H1 (cell line): ENCODE results near the gene MACROD2. TPM values are rescaled to one million over a fixed set of nuclear protein-coding genes. Genes with fewer than 3 reads are reported as not detected.

Experiments
- CTCF ChIA-PET: fragments of 300-600 bp; sonication (Branson Sonifier 250); formaldehyde crosslinking; loops from one replicate; lab custom pipeline; 2021; ENCODE audit not compliant: partially characterized antibody; lab: Charles Lee
- POLR2A ChIA-PET: fragments of 300-600 bp; sonication (Branson Sonifier 250); formaldehyde crosslinking; loops from one replicate; lab custom pipeline; 2021; ENCODE audit warnings: inconsistent platforms; ENCODE audit not compliant: partially characterized antibody; lab: Charles Lee
- DNase-seq, 2 experiments: peaks; one replicate each; pipeline versions ENCODE4 v3.0.0 to v3.0.0-alpha.2; 2010 to 2022; ENCODE audit warnings: low spot score in 2 of 2, low read depth in 1 of 2, mixed read lengths in 1 of 2
- FAIRE-seq: peaks from 2 replicates; lab custom pipeline; 2011; peaks lifted over from hg19 to GRCh38; lab: Jason Lieb, UNC
- H2AFZ ChIP-seq: 2 replicates; pipeline ENCODE4 v1.8.1; 2012; ENCODE audit warnings: low read length, inconsistent platforms
- H2AK5ac ChIP-seq: 2 replicates; pipeline ENCODE4 v1.6.1; 2013; ENCODE audit warnings: low read depth, low read length
- H2BK120ac ChIP-seq: replicated peaks from 2 replicates; pipeline ENCODE3; 2013; ENCODE audit warnings: low read depth, low read length, inconsistent platforms
- H2BK12ac ChIP-seq: 2 replicates; pipeline ENCODE4 v1.6.1; 2013; ENCODE audit warnings: low read depth, low read length
- H2BK15ac ChIP-seq: 2 replicates; pipeline ENCODE4 v1.6.1; 2013; ENCODE audit warnings: low read length
- H2BK20ac ChIP-seq: 2 replicates; pipeline ENCODE4 v1.6.1; 2013; ENCODE audit warnings: low read length
- H2BK5ac ChIP-seq: 2 replicates; pipeline ENCODE4 v1.6.1; 2013; ENCODE audit warnings: low read depth, low read length
- H3K14ac ChIP-seq: 2 replicates; pipeline ENCODE4 v1.6.1; 2013; ENCODE audit warnings: inconsistent platforms; ENCODE audit not compliant: insufficient read length
- H3K18ac ChIP-seq: 2 replicates; pipeline ENCODE4 v1.6.1; 2013; ENCODE audit warnings: low read length; ENCODE audit errors: extremely low read depth
- H3K23ac ChIP-seq: 2 replicates; pipeline ENCODE4 v1.6.1; 2013; ENCODE audit warnings: inconsistent platforms; ENCODE audit not compliant: insufficient read length
- H3K23me2 ChIP-seq: 2 replicates; pipeline ENCODE4 v1.6.1; 2013; ENCODE audit warnings: low read depth, low read length
- H3K27ac ChIP-seq: 2 replicates; pipeline ENCODE4 v1.6.1; 2011; ENCODE audit warnings: low read depth, low read length, inconsistent platforms
- H3K27me3 ChIP-seq, 4 experiments: replicated peaks in 1 of 4; 1 replicate in 1 of 4; 2 replicates in 3 of 4; pipeline versions ENCODE4 v1.6.1 to v1.8.1; 2011 to 2013; ENCODE audit warnings: low read length in 3 of 4, mild to moderate bottlenecking in 3 of 4, inconsistent platforms in 2 of 4, mixed read lengths in 2 of 4, moderate library complexity in 1 of 4; ENCODE audit not compliant: control insufficient read depth in 3 of 4, insufficient read depth in 3 of 4; ENCODE audit errors: extremely low read depth in 1 of 4
- H3K36me3 ChIP-seq, 4 experiments: 2 replicates each; pipeline versions ENCODE4 v1.6.1 to v1.8.1; 2011 to 2013; ENCODE audit warnings: mild to moderate bottlenecking in 4 of 4, low read length in 3 of 4, moderate library complexity in 2 of 4, control low read depth in 1 of 4, inconsistent platforms in 1 of 4; ENCODE audit not compliant: insufficient read depth in 4 of 4, control insufficient read depth in 2 of 4
- H3K4ac ChIP-seq: replicated peaks from 2 replicates; pipeline ENCODE3; 2013; ENCODE audit warnings: low read length, low read depth, mixed read lengths, inconsistent platforms; ENCODE audit not compliant: insufficient read length
- H3K4me1 ChIP-seq, 4 experiments: replicated peaks in 1 of 4; 1 replicate in 1 of 4; 2 replicates in 3 of 4; pipeline versions ENCODE4 v1.6.1 to v1.8.1; 2011 to 2013; ENCODE audit warnings: low read length in 3 of 4, inconsistent platforms in 2 of 4, mixed read lengths in 1 of 4; ENCODE audit not compliant: insufficient read depth in 4 of 4, control insufficient read depth in 3 of 4
- H3K4me2 ChIP-seq, 2 experiments: 2 replicates each; pipeline versions ENCODE4 v1.6.1 to v1.8.1; 2011 to 2013; ENCODE audit warnings: low read depth in 2 of 2, low read length in 2 of 2, control low read depth in 1 of 2, inconsistent platforms in 1 of 2, mild to moderate bottlenecking in 1 of 2; ENCODE audit not compliant: insufficient read depth in 1 of 2
- H3K4me3 ChIP-seq, 4 experiments: fragments of 200-600, 300-600 bp in 1 of 4; sonication (generic), shearing (Covaris generic), sonication (Bioruptor Twin) in 1 of 4; 2 replicates each; pipeline versions ENCODE4 v1.5.1 to v1.8.1; 2011 to 2016; ENCODE audit warnings: low read length in 4 of 4, low read depth in 3 of 4, control low read depth in 2 of 4, inconsistent platforms in 2 of 4, mild to moderate bottlenecking in 2 of 4, mixed read lengths in 1 of 4, moderate library complexity in 1 of 4; ENCODE audit not compliant: insufficient read depth in 2 of 4; ENCODE audit errors: extremely low read depth in 1 of 4
- H3K56ac ChIP-seq: replicated peaks from 2 replicates; pipeline ENCODE3; 2013; ENCODE audit warnings: low read depth, mild to moderate bottlenecking, mixed read lengths, low read length, inconsistent platforms; ENCODE audit not compliant: insufficient read length
- H3K79me1 ChIP-seq: 2 replicates; pipeline ENCODE4 v1.6.1; 2013; ENCODE audit warnings: low read depth, low read length, control low read depth
- H3K79me2 ChIP-seq, 2 experiments: 2 replicates each; pipeline versions ENCODE4 v1.6.1 to v1.8.1; 2012 to 2013; ENCODE audit warnings: low read length in 2 of 2, mild to moderate bottlenecking in 2 of 2, inconsistent platforms in 1 of 2; ENCODE audit not compliant: insufficient read depth in 2 of 2, control insufficient read depth in 1 of 2
- H3K9ac ChIP-seq, 4 experiments: replicated peaks in 1 of 4; 1 replicate in 1 of 4; 2 replicates in 3 of 4; pipeline versions ENCODE4 v1.6.1 to v1.8.1; 2011 to 2013; ENCODE audit warnings: low read depth in 3 of 4, low read length in 3 of 4, control low read depth in 2 of 4, mild to moderate bottlenecking in 2 of 4, moderate library complexity in 2 of 4, inconsistent platforms in 1 of 4; ENCODE audit errors: extremely low read depth in 1 of 4
- H3K9me3 ChIP-seq, 2 experiments: 2 replicates each; pipeline versions ENCODE4 v1.6.1 to v1.8.1; 2012 to 2013; ENCODE audit warnings: mild to moderate bottlenecking in 2 of 2, moderate library complexity in 2 of 2, control low read depth in 1 of 2, inconsistent platforms in 1 of 2, low read depth in 1 of 2, low read length in 1 of 2, mixed read lengths in 1 of 2; ENCODE audit not compliant: insufficient read depth in 2 of 2
- H4K20me1 ChIP-seq, 2 experiments: replicated peaks in 1 of 2; 2 replicates each; pipeline versions ENCODE3 to v1.8.1; 2011 to 2013; ENCODE audit warnings: inconsistent platforms in 2 of 2, low read length in 2 of 2, mild to moderate bottlenecking in 1 of 2; ENCODE audit not compliant: insufficient read depth in 2 of 2, control insufficient read depth in 1 of 2
- H4K5ac ChIP-seq: 2 replicates; pipeline ENCODE4 v1.6.1; 2013; ENCODE audit warnings: low read length, low read depth, mixed read lengths, inconsistent platforms; ENCODE audit not compliant: insufficient read length
- H4K8ac ChIP-seq: 2 replicates; pipeline ENCODE4 v1.8.0; 2013; ENCODE audit warnings: mild to moderate bottlenecking, moderate library complexity, low read length, inconsistent platforms; ENCODE audit not compliant: insufficient read depth; ENCODE audit errors: extremely low read depth
- H4K91ac ChIP-seq: replicated peaks from 2 replicates; pipeline ENCODE3; 2013; ENCODE audit warnings: low read length, mixed read lengths, inconsistent platforms; ENCODE audit not compliant: insufficient read length
- ASH2L ChIP-seq: fragments of 200-600, 300-600 bp; sonication (generic); IDR thresholded peaks from one replicate; pipeline ENCODE4 v1.7.1; 2017; ENCODE audit warnings: low read length
- ATF2 ChIP-seq: IDR thresholded peaks from 2 replicates; pipeline ENCODE4 v1.6.1; 2012; ENCODE audit warnings: low read length, inconsistent platforms
- BRCA1 ChIP-seq: IDR thresholded peaks from 2 replicates; pipeline ENCODE4 v1.6.1; 2012; ENCODE audit warnings: low read depth, low read length, improper control_type of control experiment
- CBX5 ChIP-seq: fragments of 300-800, 300-1000 bp; sonication (generic); IDR thresholded peaks from 2 replicates; pipeline ENCODE4 v1.7.1; 2016; ENCODE audit warnings: antibody characterized with exemption, low read length, low read depth
- CREB1 ChIP-seq: IDR thresholded peaks from 2 replicates; pipeline ENCODE4 v1.6.1; 2012; ENCODE audit warnings: inconsistent platforms
- HDAC6 ChIP-seq: IDR thresholded peaks from one replicate; pipeline ENCODE4 v1.7.1; 2012; ENCODE audit warnings: low read depth, mild to moderate bottlenecking, inconsistent platforms, low read length, moderate library complexity
- JUND ChIP-seq: IDR thresholded peaks from 2 replicates; pipeline ENCODE4 v1.6.1; 2011; ENCODE audit warnings: mild to moderate bottlenecking, improper control_type of control experiment, low read length
- POU5F1 ChIP-seq: IDR thresholded peaks from 2 replicates; pipeline ENCODE4 v1.6.1; 2011; ENCODE audit warnings: low read depth, mild to moderate bottlenecking, low read length, moderate library complexity
- RBBP5 ChIP-seq: IDR thresholded peaks from 2 replicates; pipeline ENCODE4 v1.7.1; 2012; ENCODE audit warnings: low read depth, mild to moderate bottlenecking, inconsistent platforms, low read length, moderate library complexity, borderline replicate concordance
- RFX5 ChIP-seq: IDR thresholded peaks from 2 replicates; pipeline ENCODE4 v1.6.1; 2011; ENCODE audit warnings: low read depth, low read length, improper control_type of control experiment, borderline replicate concordance
- RNF2 ChIP-seq: fragments of 200-900, 300-1000 bp; sonication (generic); IDR thresholded peaks from 2 replicates; pipeline ENCODE4 v1.7.1; 2016; ENCODE audit warnings: borderline replicate concordance, low read depth, mild to moderate bottlenecking, antibody characterized with exemption, low read length; ENCODE audit not compliant: poor library complexity, severe bottlenecking; ENCODE audit errors: missing control alignments
- RXRA ChIP-seq: IDR thresholded peaks from 2 replicates; pipeline ENCODE4 v1.6.1; 2011; ENCODE audit warnings: low read depth, mild to moderate bottlenecking, low read length, moderate library complexity; ENCODE audit not compliant: insufficient read depth
- TEAD4 ChIP-seq: IDR thresholded peaks from 2 replicates; pipeline ENCODE4 v1.6.1; 2012; ENCODE audit warnings: low read depth, low read length, inconsistent platforms, mixed read lengths
- WGBS, 2 experiments: shearing (Covaris generic) in 1 of 2; methylation state at CpG; one replicate each; pipeline versions ENCODE4 v1.1.6 to v1.1.7; 2013 to 2015; ENCODE audit warnings: low lambda C conversion rate in 2 of 2, mixed read lengths in 2 of 2, inconsistent platforms in 1 of 2, low coverage in 1 of 2, missing lambda C conversion rate in 1 of 2; ENCODE audit not compliant: insufficient replicate concordance in 2 of 2, insufficient coverage in 1 of 2, insufficient read length in 1 of 2; ENCODE audit errors: extremely low coverage in 1 of 2, missing lambda C conversion rate in 1 of 2; 5-methylcytosine and 5-hydroxymethylcytosine counted together
- polyA plus RNA-seq, 7 experiments: library from polyadenylated mRNA; depleted of rRNA in 3 of 7; stranded (reverse) in 5 of 7; unstranded in 2 of 7; fragments of >200 nt in 5 of 7; fragments of 200-250 nt in 2 of 7; gene quantifications; 1 replicate in 5 of 7; 2 replicates in 1 of 7; 4 replicates in 1 of 7; pipeline versions ENCODE4 v1.2.1 to v1.2.3, GENCODE V29; 2011 to 2013; ENCODE audit warnings: missing spikeins in 2 of 7, mixed read lengths in 2 of 7
- total RNA-seq: library from RNA; stranded (reverse); fragmentation: NEBNext Ultra II Directional; extraction: Animal tissue kit (Norgen Biotek cat#: 25700); gene quantifications from 2 replicates; pipeline ENCODE4 v1.2.1, GENCODE V29; 2021

The MACROD2 gene
- total and polyA plus RNA-seq, 2 of the 8 experiments (the other 6 are each of a cell fraction or from before 2014, with no cell fraction given): 0.70 to 3.9 TPM

GRCh38 chr20:14562981-14563380 is 567.7 kb downstream of the MACROD2 start:
- Histone ChIP-seq H3K14ac (no peak overlapping the region), H3K4me2 (peak overlapping the region in 1 of 2 experiments; percentile 44; a peak in 1 of 4 replicates), H3K23ac (no peak overlapping the region), H2AFZ (peak overlapping the region; percentile 9; the same call in 1 of the 2 replicates), H4K20me1 (no peaks in the 10 kb centered on the region), H3K27ac (no peak overlapping the region), H2BK20ac (peak overlapping the region; percentile 29), H4K91ac (no peak overlapping the region), H2AK5ac (no peak overlapping the region), H2BK12ac (no peak overlapping the region; the same call in 1 of the 2 replicates), H3K79me2 (no peaks in the 10 kb centered on the region), H3K27me3 (no peaks in the 10 kb centered on the region), H3K23me2 (no peaks in the 10 kb centered on the region), H4K5ac (no peak overlapping the region), H3K9ac (no peak overlapping the region), H3K9me3 (peaks cover 0 to 4% of the 10 kb centered on the region in 2 experiments; a peak in 1 of 4 replicates), H3K56ac (no peak overlapping the region), H2BK120ac (no peak overlapping the region), H2BK15ac (peak overlapping the region; percentile 12; the same call in 1 of the 2 replicates), H3K36me3 (no peaks in the 10 kb centered on the region), H3K4ac (no peak overlapping the region), H3K79me1 (no peaks in the 10 kb centered on the region), H4K8ac (no peak overlapping the region), H3K4me1 (peaks cover 0 to 5% (median 4%) of the 10 kb centered on the region in 4 experiments; a peak in 3 of 7 replicates), H3K4me3 (no peak overlapping the region), H2BK5ac (no peak overlapping the region), H3K18ac (peak overlapping the region; percentile 38; the same call in 1 of the 2 replicates)
- no peak for FAIRE-seq
- 92% methylated on average over 2 of the region's 2 CpGs; no CpG with 5 or more reads in 1 of the 2 experiments for WGBS, 2 experiments
- ChIA-PET CTCF (no interaction called here), POLR2A (interaction anchor here (0.7 kb wide), 1 partner anchor 1143 kb away, joined by 5 read pairs; no protein-coding TSS in a partner anchor)
- no peak for DNase-seq
- TF ChIP-seq RFX5: no peak
- TF ChIP-seq CBX5: no peak
- no peak for TF ChIP-seq RXRA
- no peak for TF ChIP-seq BRCA1
- TF ChIP-seq ASH2L: no peak
- TF ChIP-seq ATF2: no peak
- no peak for TF ChIP-seq JUND
- TF ChIP-seq CREB1: no peak
- TF ChIP-seq RNF2: no peak
- no peak for TF ChIP-seq HDAC6
- TF ChIP-seq POU5F1: no peak
- no peak for TF ChIP-seq TEAD4
- no peak for TF ChIP-seq RBBP5
